Subcutaneous abdominal adipose tissue (tissue), 5 donors: Measurements from ENCODE around the gene CCL4.
"Not testable (repeated sequence)": the region's sequence is repeated elsewhere in the genome, so short reads cannot be mapped to it uniquely, and the experiment has no call there.

ENCODE experiments used
- H3K27ac ChIP-seq: one replicate; pipeline ENCODE4 v1.7.0; 2013; ENCODE audit warnings: low read depth, mild to moderate bottlenecking, inconsistent platforms, low read length, moderate library complexity
- H3K27me3 ChIP-seq, 5 donors: one replicate each; pipeline ENCODE4 v1.7.0; 2013; ENCODE audit warnings: low read length in 5 of 5, inconsistent platforms in 1 of 5; ENCODE audit not compliant: control insufficient read depth in 5 of 5, insufficient read depth in 4 of 5
- H3K36me3 ChIP-seq, 5 donors: one replicate each; pipeline ENCODE4 v1.7.0; 2013; ENCODE audit warnings: low read length in 5 of 5; ENCODE audit not compliant: control insufficient read depth in 5 of 5, insufficient read depth in 5 of 5
- H3K4me1 ChIP-seq, 5 donors: one replicate each; pipeline ENCODE4 v1.7.0; 2013; ENCODE audit warnings: low read length in 5 of 5, mild to moderate bottlenecking in 3 of 5, moderate library complexity in 1 of 5; ENCODE audit not compliant: control insufficient read depth in 5 of 5, insufficient read depth in 5 of 5
- H3K4me3 ChIP-seq, 5 donors: one replicate each; pipeline ENCODE4 v1.7.0; 2013; ENCODE audit warnings: low read length in 5 of 5, low read depth in 1 of 5
- H3K9ac ChIP-seq, 5 donors: one replicate each; pipeline ENCODE4 v1.7.0; 2013; ENCODE audit warnings: low read length in 5 of 5, mild to moderate bottlenecking in 4 of 5, moderate library complexity in 3 of 5
- H3K9me3 ChIP-seq, 5 donors: one replicate each; pipeline ENCODE4 v1.7.0; 2013; ENCODE audit warnings: low read length in 5 of 5; ENCODE audit not compliant: control insufficient read depth in 5 of 5
- donor health status: healthy.
- donor health status: healthy.
- donor health status: healthy.
- donor health status: healthy.
- donor health status: healthy.

Gene CCL4

GRCh38 chr17:36070427-36070826 is 33.2 kb upstream of the CCL4 start:
- Histone ChIP-seq H3K4me3 (no peak overlapping the region), H3K9ac (no peak overlapping the region), H3K36me3 (no peaks in the 10 kb centered on the region), H3K27ac (no peak overlapping the region), H3K9me3 (no peaks in the 10 kb centered on the region), H3K4me1 (peaks cover 0 to 8% (median 0%) of the 10 kb centered on the region in 5 donors), H3K27me3 (no peaks in the 10 kb centered on the region)

DNA sequence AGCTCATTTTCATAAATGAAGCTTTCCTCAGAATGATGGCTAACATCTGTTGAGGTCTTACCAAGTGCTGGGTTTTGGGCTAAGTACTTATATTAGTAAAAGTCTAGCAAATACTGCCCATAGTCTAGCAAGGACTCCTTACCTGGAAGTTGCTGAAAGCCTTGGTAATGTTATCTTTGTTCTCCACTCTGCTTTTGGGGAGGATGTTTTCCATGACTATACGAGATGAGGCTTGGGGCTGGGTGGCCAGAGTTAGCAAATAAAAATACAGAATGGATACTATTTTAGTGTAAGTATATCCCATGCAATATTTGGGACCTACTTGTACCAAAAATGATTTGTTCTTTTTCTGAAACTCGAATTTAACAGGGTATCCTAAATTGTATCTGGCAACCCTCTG is 31.9 kb upstream of the CCL4 start:
- no peaks in the 10 kb centered on the region for H3K36me3 ChIP-seq
- no peaks in the 10 kb centered on the region for H3K27me3 ChIP-seq
- H3K27ac ChIP-seq, result no peak overlapping the region
- no peak overlapping the region for H3K9ac ChIP-seq
- no peaks in the 10 kb centered on the region for H3K9me3 ChIP-seq
- H3K4me3 ChIP-seq, result no peak overlapping the region
- peaks cover 0 to 8% (median 0%) of the 10 kb centered on the region in 5 donors for H3K4me1 ChIP-seq

DNA sequence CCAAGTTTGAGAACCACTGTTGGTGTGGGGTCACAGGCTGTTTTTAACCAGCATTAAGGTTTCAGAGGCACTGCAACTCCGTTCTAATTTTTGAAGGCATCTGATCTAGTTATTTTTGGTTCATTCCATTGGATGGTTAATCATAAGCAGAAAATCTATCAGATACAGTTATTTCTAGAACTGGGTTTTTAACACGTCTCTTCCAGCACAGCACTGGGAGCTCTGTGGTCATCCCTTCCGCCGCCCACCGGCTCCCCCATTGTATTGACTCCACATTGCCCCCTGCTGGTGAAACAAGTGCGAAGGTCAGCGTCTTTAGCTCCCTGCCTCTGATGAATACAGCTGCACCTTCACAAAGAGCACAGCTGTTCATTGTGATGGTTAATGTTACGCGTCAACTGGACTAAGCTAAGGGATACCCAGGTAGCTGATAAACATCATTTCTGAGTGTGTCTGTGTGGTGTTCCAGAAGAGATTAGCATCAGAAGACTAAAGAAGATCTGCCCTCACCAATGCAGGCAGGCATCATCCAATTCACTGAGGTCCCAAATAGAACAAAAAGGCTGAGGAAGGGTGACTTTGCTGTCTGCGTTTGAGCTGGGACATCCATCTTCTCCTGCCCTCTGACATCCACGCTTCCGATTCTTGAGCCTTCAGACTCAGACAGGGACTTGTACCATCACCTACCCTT is 31.1 kb upstream of the CCL4 start:
- Histone ChIP-seq H3K4me1 (peaks cover 0 to 8% (median 0%) of the 10 kb centered on the region in 5 donors), H3K4me3 (no peak overlapping the region), H3K27ac (no peak overlapping the region), H3K27me3 (no peaks in the 10 kb centered on the region), H3K9me3 (peaks cover 3 to 6% (median 5%) of the 10 kb centered on the region in 5 donors), H3K9ac (no peak overlapping the region), H3K36me3 (no peaks in the 10 kb centered on the region)

GRCh38 chr17:36074365-36074764 is 29.3 kb upstream of the CCL4 start:
- Histone ChIP-seq H3K36me3 (no peaks in the 10 kb centered on the region), H3K27ac (no peak overlapping the region), H3K4me3 (no peak overlapping the region), H3K27me3 (no peaks in the 10 kb centered on the region), H3K9me3 (peaks cover 3 to 9% (median 6%) of the 10 kb centered on the region in 5 donors), H3K9ac (no peak overlapping the region), H3K4me1 (peaks cover 0 to 8% (median 0%) of the 10 kb centered on the region in 5 donors)

DNA sequence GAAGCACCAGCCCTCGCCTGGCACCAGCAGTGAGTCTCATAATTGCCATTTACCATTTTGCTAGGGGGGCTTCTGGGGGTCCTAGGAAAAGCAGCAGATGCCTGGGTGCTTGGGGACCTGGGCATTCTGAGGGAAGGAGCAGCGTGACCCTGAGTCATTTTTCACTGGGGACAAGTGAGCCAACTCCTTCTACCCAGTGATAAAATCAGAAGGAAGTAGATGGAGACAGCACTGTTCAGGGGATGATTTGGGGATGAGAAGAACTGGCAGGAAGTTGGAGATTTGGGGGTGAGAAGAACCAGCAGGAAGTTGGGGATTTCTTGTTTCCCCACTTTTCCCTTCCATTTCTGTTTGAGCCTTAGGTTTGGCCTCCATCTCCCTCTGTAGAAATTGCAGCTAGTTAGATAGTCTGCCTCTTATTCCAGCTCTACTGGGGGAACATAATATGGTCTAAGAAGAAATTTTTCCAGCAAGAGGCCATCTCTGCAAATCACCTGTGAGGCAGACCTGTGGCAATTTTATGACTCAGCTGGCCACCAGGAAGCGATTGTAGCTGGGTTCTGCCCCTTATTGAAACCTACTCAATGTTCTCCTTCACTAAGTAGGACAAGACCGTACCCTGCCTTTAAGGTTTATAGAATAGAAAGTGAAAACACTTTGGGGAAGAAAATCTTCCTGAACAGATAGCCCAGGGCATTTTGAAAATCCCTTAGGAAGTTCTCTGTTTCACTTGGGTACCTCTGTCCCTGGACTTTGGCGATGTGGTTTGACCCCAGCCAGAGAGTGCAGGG is 21.8 kb upstream of the CCL4 start:
- not testable (repeated sequence) for H3K9me3 ChIP-seq, H3K27me3 ChIP-seq, H3K27ac ChIP-seq, H3K9ac ChIP-seq, H3K4me3 ChIP-seq, H3K36me3 ChIP-seq
- H3K4me1 ChIP-seq, result peaks cover 0 to 13% (median 6%) of the 10 kb centered on the region in 5 donors

- not testable (repeated sequence) for H3K9ac ChIP-seq, H3K27ac ChIP-seq
These were observed 21.0 kb upstream of the CCL4 start for GRCh38 chr17:36082482-36083120.

DNA sequence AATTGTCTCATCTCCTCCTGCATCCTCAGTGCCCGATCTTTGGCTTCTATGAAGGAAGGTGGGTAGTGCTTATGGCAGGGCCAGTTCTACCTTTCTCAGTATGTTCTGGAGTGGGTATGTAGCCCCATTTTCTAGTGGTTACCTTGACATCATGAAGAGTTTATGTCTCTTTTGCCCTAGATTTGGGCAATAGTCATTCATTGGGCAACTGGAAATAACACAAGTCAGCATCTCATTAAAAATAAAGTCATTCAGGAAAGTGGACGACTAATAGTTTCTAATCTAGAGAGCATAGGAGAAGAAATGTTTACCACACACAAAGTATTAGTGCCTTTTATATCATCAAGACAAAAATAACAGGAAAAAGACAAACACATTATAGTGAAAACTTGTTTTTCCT is 19.9 kb upstream of the CCL4 start:
- H3K4me1 ChIP-seq, result peaks cover 0 to 15% (median 6%) of the 10 kb centered on the region in 5 donors
- H3K4me3 ChIP-seq, H3K9ac ChIP-seq, H3K9me3 ChIP-seq, H3K27me3 ChIP-seq, H3K36me3 ChIP-seq, H3K27ac ChIP-seq: not testable (repeated sequence)

More at GRCh38 chr17:36082482-36083120, 21.0 kb upstream of the CCL4 start:
- H3K9me3 ChIP-seq, H3K36me3 ChIP-seq, H3K27me3 ChIP-seq, H3K4me3 ChIP-seq: not testable (repeated sequence)
- H3K4me1 ChIP-seq, result peaks cover 0 to 13% (median 6%) of the 10 kb centered on the region in 5 donors

DNA sequence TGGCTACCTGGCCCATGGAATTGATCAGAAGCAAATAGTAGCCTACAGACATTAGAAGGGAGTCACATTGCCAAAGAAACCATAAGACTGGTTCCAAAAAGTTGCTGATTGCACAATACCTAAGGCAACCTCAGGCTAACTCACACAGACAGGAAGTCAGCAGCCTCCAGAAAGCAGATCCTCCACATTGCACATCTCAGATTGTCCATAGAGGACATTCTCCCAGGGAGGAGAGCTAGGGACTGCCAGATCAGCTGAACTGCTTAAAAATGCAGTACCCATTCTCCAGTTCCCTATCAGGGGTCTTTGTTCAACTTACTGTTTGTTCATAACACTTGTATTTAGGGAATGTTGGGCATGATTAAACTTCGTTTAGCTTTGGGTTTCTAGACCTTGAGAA is 17.9 kb upstream of the CCL4 start:
- no peak overlapping the region for H3K4me3 ChIP-seq
- H3K27ac ChIP-seq, result no peak overlapping the region
- no peaks in the 10 kb centered on the region for H3K36me3 ChIP-seq
- no peak overlapping the region for H3K9ac ChIP-seq
- H3K27me3 ChIP-seq, result peaks cover 0 to 8% (median 0%) of the 10 kb centered on the region in 5 donors
- H3K4me1 ChIP-seq, result peaks cover 0 to 31% (median 9%) of the 10 kb centered on the region in 5 donors
- no peaks in the 10 kb centered on the region for H3K9me3 ChIP-seq

DNA sequence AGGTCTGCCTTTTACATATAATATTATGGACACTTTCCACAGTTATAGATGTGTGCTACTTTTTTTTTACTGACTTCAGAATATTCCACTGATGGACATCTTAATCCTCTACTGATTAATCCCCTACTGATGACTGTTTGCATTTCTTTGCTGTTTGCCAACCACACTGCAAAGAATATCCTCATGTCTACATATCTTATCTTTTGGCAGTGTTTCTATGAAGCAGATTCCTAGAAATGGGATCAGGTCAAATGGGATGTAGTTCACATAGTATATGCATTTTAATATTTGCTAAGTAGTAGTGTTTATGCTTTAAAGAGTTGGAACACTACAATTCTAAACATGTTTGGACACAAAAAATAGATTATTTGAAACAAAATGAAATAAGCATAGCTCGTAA is 16.8 kb upstream of the CCL4 start:
- no peak overlapping the region for H3K9ac ChIP-seq
- H3K9me3 ChIP-seq, result no peaks in the 10 kb centered on the region
- peaks cover 0 to 31% (median 9%) of the 10 kb centered on the region in 5 donors for H3K4me1 ChIP-seq
- H3K27me3 ChIP-seq, result peaks cover 0 to 8% (median 0%) of the 10 kb centered on the region in 5 donors
- H3K4me3 ChIP-seq, result no peak overlapping the region
- H3K27ac ChIP-seq, result no peak overlapping the region
- H3K36me3 ChIP-seq, result no peaks in the 10 kb centered on the region

DNA sequence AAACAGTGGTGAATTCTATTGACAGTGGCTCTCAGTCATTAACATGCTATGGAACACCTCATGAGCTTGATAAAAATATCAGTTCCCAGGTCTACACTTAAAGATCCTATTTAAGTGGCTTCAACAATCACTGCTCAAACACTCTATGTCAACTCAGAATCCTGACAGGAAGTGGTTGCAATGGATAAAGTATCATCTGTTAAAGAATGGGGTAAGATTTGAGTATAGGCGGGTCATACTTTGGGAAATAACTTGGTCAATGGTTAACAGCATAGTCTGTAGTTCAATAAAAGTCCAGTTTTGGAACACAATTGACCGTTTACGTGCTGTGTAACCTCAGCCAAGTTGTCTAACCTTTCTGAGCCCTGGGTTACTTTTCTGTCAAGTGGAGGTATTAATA is 16.2 kb upstream of the CCL4 start:
- not testable (repeated sequence) for H3K27me3 ChIP-seq, H3K9ac ChIP-seq, H3K36me3 ChIP-seq, H3K9me3 ChIP-seq, H3K4me3 ChIP-seq, H3K27ac ChIP-seq
- H3K4me1 ChIP-seq, result peaks cover 0 to 28% (median 9%) of the 10 kb centered on the region in 5 donors
